ENCODE measurements around the gene SUCLG1. TPM values are rescaled to one million over a fixed set of nuclear protein-coding genes. Genes with fewer than 3 reads are reported as not detected.
"Not testable (repeated sequence)": the region's sequence is repeated elsewhere in the genome, so short reads cannot be mapped to it uniquely, and the experiment has no call there.

The SUCLG1 gene
- total RNA-seq, 1 donor from 2014 or later, result 72.2 TPM

DNA sequence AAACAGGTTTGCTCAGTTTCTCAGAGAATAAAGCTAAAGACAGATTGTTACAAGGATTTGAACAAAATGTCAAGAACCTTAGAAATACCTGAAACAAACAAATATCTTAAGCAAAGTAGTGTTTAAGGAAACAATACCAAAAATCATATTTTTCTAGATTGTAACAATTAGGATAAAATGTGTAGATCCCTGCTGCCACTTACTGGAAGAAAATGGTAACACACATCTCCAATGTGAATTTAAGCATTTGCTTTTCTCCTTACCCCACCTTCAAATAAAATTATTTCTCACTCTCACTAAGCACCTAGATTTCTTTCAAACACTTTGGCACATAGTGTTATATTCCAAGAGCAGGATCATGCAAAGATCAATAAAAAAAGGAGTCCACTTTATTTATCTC is 34.9 kb downstream of the SUCLG1 start:
- intact Hi-C loops (cut with micrococcal nuclease), result loop anchor here (2.0 kb wide), 1 partner anchor 109 kb away; no protein-coding TSS in a partner anchor

DNA sequence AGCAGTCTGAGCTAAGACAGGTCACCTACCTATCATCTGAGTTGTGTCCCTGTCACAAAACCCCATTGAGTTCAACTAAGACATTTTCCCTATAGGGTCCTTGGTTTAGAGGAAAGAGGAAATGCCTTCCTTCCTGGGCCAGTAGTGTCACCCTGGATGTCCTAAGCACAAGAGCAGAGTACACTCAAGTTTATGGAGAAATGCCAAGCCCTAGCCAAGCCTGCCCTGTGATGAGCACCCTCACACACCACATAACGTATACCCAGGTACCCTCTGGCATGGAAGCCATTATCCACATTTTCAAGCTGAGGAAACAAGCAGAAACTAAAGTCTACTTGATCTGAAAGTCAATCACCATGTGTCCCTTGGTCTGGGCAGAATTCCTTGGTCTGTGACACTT is 37.3 kb downstream of the SUCLG1 start:
- intact Hi-C loops (cut with micrococcal nuclease), result no loop called here

DNA sequence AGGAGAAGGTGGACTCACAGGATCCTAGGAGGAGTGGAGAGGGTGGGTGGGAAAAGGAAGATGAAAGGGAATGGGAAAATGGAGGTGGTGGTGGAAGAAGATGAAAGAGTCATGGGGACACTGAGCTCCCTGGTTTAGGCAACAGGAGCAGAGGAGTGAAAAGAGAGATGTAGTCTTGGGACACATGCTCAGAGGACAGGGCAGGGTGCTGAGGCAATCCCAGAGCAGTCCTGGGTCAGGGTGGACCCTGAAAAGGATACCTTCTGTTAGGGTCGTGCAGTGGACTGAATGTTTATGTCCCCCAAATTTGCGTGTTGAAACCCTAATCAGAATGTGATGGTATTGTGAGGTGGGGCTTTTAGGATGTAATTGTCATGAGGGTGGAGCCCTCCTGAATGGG is 37.9 kb downstream of the SUCLG1 start:
- intact Hi-C loops (cut with micrococcal nuclease), result no loop called here

DNA sequence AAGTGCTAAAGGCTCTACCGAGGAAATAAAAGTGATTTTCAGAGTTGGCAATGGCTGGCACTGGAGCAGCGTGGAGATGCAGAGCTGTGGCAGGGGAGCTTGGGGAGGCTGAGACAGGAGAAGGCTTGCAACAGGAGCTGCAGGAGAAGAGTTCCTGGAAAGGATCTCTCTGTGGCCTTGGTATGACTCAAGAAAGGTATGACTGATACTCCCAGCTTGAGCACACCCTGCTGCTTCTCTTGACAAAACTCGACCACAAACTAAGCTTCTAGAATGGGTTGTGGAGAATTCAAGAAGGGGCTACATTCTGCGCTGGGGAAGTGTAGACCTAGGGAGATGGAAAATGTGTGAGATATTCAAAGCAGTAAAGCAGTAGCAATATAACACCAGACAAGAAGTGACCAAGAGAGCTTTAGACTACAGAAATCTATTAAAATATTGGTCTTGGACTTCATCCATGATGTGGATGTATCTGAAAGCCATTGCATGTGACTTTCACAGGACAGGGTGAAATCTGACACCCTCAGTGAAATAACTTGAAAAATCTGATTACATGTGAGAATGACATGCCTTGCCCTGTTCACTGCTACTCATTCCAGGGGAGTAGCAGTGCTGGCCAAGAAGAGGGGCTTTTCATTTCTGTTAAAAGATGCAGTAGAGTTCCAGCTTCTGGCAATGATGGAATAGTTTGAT is 41.5 kb downstream of the SUCLG1 start:
- intact Hi-C loops (cut with micrococcal nuclease), result no loop called here

DNA sequence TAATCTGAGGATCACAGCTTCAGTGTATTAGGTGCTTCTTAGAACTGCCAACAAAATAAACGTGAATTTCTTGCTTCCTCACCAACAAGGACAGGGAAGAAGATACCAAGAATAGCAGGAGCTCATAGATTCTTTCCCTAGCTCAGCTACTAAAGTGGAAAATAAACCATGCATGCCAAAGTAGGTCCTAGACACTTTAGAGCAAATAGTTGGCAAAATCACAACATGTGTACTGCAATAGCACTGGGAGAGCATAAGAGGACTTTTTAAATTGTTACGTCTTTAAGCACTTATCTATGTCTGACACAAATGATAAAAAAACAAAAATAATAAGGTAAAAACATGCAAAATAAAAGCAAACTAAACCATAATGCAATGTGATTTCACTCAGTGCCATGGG is 49.5 kb downstream of the SUCLG1 start:
- intact Hi-C loops (cut with micrococcal nuclease), result no loop called here

DNA sequence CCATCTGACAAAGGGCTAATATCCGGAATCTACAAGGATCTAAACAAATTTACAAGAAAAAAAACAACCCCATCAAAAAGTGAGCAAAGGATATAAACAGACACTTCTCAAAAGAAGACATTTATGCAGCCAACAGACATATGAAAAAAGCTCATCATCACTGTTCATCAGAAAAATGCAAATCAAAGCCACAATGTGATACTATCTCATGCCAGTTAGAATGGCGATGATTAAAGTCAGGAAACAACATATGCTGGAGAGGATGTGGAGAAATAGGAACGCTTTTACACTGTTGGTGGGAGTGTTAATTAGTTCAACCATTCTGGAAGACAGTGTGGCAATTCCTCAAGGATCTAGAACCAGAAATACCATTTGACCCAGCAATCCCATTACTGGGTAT is 57.0 kb downstream of the SUCLG1 start:
- intact Hi-C loops (cut with micrococcal nuclease), result not testable (repeated sequence)

DNA sequence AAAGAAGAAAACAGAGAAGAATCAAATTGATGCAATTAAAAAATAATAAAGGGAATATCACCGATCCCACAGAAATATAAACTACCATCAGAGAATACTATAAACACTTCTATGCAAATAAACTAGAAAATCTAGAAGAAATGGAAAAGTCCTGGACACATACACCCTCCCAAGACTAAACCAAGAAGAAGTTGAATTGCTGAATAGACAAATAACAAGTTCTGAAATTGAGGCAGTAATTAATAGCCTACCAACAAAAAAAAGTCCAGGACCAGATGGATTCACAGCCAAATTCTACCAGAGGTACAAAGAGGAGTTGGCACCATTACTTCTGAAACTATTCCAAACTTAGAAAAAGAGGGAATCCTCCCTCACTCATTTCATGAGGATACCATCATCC is 59.2 kb downstream of the SUCLG1 start:
- intact Hi-C loops (cut with micrococcal nuclease), result not testable (repeated sequence)

DNA sequence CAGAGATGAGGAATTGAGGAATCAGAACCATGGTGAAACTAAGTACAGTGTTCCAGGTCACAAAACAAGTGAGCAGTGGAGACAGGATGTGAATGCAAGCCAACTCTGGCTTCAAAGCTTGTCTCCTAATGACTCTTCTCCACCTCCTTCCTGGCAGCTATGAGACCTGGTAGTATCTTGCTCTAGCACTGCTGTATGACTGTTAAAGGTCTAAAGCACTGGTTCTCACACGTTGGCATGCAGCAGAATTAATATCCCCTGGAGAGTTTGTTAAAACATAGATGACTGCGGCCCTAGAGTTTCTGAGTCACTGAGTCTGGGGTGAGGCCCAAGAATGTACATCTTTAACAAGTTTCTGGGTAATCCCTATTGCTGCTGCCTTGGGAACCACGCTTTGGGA is 63.3 kb downstream of the SUCLG1 start:
- intact Hi-C loops (cut with micrococcal nuclease), result no loop called here

DNA sequence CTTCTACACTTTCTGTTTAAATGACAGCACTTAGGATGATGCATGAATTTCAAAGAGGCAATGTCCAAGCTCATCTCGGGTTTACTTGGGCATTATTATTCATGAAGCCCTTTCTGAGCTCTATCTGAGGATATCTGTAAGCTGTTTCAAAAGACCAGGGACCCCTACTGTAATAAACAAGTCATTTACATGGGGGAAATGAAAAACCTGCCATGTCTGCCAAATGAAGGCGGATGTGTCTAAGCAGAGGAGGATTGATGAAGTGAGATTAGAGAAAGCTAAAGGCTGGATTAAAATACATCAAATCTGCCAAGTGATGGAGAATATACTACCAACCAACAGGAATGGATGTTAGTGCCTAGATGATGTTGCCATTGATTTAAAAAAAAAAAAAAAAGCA is 64.5 kb downstream of the SUCLG1 start:
- intact Hi-C loops (cut with micrococcal nuclease), result no loop called here

DNA sequence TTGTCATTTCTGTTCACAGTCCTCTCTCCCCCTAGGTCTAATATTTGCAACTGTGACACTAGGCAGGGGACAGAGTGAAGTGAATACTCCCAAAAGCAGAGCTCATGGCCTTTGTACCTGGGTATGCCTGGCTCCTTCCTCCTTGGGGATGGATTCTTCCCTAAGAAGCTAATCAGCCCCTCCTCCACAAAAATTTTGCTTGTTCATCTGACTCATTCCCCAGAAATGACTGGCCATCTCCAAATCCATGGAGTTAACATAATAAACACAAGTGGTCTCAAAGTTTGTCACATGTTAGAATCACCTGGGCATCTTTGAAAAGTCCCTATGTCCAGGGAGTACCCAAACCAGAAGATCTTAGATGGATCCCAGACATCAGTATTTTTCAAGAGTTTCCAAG is 65.3 kb downstream of the SUCLG1 start:
- intact Hi-C loops (cut with micrococcal nuclease), result no loop called here

DNA sequence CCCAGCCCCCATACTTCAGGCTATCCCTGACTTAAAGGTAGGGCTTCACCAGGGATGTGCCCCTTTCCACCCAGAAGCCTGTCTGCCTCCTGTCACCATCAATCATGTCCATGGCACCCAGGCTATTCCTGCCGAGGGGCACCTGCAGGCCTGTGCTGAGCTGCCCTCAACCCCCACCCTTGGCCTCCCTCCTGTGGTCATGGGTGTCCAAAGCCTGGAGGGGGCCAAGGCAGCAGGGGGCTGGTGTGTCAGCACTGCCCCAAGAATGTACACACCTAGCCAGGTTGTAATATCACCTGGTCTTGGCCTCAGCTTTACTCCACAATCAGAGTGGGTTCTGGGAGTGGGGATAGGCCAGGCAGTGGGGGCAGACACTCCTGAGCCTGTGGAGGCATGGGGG is 69.3 kb downstream of the SUCLG1 start:
- intact Hi-C loops (cut with micrococcal nuclease), result no loop called here

DNA sequence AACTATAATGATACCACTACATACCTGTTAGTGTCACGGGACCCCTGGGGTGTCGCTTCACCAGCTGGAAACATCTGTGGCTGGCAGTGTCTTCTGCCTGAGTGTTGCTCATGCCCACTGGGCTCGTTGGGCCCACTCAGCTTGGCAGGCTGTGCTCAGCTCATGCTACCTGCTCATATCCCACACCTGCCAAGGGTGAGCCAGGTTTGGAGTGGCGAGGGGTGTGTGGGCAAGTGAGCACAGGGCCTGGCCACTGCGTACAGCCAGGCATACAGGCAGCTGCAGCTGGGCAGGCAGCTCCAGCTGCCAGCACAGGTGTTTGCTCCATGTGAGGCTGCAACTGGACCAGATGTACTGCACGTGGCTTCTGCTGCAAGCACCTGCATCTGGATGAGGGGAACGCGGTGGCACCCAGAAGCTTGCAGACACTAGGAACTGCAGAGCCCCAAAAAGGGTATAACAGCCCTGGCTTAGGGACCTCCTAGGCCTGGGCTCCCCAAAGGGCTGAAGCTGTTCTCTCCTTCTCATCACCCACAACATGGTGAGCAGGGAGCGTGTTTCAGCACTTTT is 70.1 kb downstream of the SUCLG1 start:
- intact Hi-C loops (cut with micrococcal nuclease), result no loop called here

DNA sequence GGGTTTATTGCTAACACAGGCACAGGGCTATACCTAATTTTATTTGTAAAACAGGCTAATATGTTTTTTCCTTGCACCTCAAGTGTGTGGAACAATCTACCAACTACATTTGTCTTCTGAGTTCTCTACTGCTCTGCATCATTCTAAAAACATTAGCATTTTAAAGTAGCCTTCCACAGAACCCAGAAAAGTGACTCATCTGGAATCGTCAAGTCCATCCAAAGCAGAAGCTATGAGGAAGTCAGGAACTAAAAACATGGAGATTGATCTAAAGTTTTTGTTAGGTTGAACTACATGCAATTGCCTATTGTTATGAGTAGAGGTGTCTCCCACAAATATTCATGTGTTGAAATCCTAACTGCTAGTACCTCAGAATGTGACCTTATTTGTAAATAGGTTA is 70.9 kb downstream of the SUCLG1 start:
- intact Hi-C loops (cut with micrococcal nuclease), result no loop called here

DNA sequence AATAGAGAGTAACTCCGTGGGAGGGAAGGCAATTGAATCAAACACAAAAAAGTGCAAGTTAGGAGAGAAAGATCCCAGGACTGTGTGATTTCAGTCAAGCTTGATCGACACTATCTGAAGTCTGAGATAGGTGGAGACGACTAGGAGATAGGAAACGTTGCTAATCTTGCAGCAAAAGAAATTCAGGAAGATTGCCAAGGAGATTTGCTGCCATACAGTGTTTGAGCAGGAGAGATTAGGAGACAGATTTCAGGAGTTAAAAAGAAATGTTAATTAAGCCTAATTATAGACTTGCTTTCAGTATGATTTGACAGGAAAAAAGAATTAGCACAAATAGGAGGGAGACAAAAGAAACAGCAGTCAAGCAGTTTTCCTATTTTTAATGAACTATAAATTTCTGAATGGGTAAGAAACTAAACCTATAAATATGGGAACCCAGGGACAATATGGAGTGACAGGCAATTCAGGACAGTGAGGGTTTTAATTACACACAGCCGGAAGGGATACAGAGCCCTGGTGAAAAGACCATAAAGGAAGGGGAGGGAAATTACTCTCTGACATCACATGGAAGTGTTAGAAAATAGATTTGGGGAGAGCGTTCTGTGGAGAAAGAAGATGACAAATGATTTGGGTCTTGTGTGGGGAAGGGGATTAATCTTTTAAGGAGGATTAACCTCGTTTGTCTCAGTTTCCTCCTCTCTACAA is 72.6 kb downstream of the SUCLG1 start:
- intact Hi-C loops (cut with micrococcal nuclease), result no loop called here

DNA sequence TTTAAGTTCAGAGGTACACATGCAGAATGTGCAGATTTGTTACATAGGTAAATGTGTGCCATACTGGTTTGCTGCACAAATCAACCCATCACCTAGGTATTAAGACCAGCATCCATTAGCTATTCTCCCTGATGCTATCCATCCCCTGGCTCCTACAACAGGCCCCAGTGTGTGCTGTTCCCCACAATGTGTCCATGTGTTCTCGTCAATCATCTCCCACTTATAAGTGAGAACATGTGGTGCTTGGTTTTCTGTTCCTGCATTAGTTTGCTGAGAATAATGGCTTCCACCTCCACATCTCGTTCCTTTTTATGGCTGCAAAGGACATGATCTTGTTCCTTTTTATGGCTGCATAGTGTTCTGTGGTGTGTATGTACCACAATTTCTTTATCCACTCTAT is 75.8 kb downstream of the SUCLG1 start:
- intact Hi-C loops (cut with micrococcal nuclease), result no loop called here

DNA sequence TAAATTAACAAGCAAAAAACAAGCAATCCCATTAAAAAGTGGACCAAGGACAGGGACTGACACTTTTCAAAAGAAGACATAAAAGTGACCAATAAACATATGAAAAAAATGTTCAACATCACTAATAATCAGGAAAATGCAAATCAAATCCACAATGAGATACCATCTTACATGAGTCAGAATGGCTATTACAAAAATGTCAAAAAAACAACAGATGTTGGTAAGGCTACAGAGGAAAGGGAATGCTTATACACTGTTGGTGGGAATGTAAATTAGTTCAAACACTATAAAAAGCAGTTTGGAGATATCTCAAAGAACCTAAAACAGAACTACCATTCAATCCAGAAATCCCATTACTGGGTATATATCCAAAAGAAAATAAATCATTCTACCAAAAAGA is 78.2 kb downstream of the SUCLG1 start:
- intact Hi-C loops (cut with micrococcal nuclease), result no loop called here

DNA sequence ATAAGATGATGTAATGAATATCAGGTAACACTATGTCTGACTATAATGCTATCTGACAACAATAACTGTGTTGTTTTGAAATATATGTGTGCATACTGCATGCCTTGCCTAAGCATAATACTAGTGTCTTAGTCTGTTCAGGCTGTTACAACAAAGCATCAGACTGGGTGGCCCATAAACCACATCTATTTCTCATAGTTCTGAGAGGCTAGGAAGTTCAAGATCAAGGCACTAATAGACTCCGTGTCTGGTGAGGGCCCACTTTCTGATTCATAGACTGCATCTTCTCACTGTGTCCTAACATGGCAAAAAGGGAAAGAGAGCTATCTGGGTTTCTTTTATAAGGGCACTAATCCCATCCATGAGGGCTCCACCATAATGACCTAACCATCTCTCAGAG is 80.1 kb downstream of the SUCLG1 start:
- intact Hi-C loops (cut with micrococcal nuclease), result no loop called here

DNA sequence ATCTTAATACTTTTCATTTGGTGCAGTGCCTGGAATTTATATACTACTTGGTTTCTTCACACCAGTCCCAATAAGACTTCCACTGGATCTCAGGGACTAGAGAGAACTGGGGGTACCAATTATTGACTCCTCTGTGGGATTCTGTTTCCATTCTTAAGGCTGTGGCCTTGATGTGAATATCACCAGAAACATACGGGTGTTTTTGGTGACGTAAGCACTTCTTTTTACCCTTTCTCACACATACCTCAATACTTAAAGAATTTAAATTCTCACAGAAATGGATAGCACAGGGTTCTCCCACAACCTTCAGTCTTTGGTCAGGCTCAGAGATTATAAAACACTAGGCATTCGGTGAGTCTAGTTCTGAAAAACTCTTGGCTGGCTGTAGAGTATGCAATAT is 84.1 kb downstream of the SUCLG1 start:
- intact Hi-C loops (cut with micrococcal nuclease), result no loop called here

DNA sequence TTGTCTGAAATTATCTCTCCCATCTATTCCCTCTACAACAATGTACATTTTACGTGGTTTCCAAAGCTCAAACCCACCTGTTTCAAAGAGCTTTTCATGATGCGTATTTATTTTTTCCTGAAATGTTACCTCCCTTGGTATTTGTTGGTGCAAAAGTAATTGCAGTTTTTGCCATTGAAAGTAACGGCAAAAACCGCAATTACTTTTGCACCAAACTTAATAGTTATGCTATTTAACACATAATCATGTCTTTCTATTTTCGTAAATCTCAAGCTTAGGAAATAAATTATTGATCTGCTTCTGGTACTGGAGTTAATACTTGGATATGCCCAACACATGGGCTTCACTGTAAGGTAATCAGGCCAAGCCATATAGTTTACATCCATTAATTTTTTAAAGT is 85.2 kb downstream of the SUCLG1 start:
- intact Hi-C loops (cut with micrococcal nuclease), result no loop called here

Data from T-helper 1 cell treated with Interleukin-12 subunit alpha and Interleukin-12 subunit beta and Interleukin-4 antibody, amounts not matched to agents 30 ng/mL and 1 ng/mL, for 36 hours (primary cell).